Measurements from ENCODE around the gene FAM50A. TPM values are rescaled to one million over a fixed set of nuclear protein-coding genes. Genes with fewer than 3 reads are reported as not detected.
A peak's percentile ranks its signal among the peaks of the same experiment; 100 is the strongest.

Gene FAM50A
- polyA plus RNA-seq, 2 donors, result 37.5 to 46.6 TPM

DNA sequence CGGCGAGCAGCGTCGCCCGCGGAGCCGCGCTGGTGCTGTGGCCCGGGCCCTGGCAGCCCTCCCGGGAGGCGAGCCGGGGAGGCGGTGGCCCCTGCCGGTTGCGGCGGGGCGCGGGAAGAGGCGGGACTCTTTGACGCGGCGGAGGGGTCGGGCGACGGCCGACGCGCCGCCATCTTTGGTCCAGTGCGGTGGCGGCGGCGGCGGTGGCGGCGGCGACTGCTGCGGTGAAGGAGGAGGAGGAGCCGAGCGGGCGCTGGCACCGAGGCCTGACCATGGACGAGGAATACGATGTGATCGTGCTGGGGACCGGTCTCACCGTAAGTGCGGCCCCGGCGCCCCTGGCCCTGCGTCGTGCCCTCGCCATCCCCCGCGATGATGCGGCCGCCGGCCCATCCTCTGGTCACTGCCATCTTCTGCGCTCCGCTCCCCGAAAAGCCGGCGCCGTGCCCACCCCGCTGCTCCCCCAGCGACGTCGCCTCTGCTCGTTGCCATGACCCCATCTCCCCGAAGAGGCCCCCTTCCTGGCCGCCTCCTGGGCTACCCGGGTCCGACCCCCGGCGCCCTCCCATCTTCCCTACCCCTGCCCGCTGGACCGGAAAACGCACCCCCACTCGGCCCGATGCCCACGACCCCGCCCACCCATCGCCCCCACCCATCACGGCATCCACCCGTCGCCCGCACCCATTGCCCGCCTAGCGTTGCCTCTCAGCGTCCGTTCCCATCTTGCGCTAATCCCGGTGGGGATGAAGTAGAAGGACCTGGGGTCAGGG is 6.8 kb upstream of the FAM50A start, which contains the start of gene GDI1:
Gene GDI1 (plus strand): TSS at position 172 of the 770 bp plus-strand sequence. CDS start 101 bp downstream, at position 273.
- no peaks in the 10 kb centered on the region for H3K9me3 ChIP-seq (ENCODE audit: control insufficient read depth in 2 of 2, insufficient read depth in 1 of 2, low read depth in 1 of 2, low read length in 1 of 2)
- 0 to 32% methylated on average over 49 to 93 of the region's 93 CpGs for WGBS, 2 donors

DNA sequence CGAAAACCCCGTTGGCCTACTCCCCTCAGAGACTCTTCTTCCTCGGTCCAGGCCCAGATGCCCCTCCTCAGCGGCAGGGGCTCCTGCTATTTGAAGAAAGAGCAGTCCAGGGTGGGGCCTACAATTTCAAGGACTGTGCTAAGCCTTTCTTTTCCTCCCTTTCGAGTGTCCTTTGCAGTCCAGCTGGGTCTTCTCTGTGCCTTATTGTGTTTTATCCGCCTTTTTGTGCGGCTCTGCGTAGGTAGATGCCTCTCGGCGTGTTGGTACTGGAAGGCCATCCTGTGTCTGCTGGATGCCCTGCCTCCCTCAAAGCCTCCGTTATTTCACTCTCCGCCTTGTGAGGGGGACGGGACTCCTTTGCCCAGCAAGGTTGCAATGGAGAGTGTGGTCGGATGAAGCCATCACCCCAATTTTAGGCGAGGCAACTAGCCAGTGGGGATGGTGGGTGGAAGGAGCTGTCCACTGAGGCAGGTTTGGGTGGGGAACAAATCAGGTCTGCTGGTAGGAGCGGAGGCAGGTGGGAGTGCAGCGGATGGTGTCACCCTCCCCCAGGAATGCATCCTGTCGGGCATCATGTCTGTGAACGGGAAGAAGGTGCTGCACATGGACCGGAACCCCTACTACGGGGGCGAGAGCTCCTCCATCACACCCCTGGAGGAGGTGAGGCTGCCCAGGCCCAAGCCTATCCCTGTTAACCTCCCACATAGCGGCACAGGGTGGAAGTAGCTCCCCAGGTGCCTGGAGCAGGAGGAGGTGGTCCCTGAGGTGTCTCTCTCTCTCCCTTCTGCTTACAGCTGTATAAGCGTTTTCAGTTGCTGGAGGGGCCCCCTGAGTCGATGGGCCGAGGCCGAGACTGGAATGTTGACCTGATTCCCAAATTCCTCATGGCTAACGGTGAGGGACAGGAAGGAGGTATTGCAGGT is 5.7 kb upstream of the FAM50A start:
- no peak overlapping the region for H3K27ac ChIP-seq (ENCODE audit: low read depth in 2 of 2, low read length in 1 of 2)
- H3K27me3 ChIP-seq (ENCODE audit: control insufficient read depth in 1 of 2, insufficient read depth in 2 of 2, low read length in 2 of 2), result no peaks in the 10 kb centered on the region
- 34 to 63% methylated on average over 28 of the region's 28 CpGs for WGBS, 2 donors
- H3K4me1 ChIP-seq (ENCODE audit: control insufficient read depth in 2 of 2, insufficient read depth in 2 of 2, low read length in 1 of 2), result peaks cover 2 to 5% of the 10 kb centered on the region in 2 donors
- H3K36me3 ChIP-seq (ENCODE audit: control insufficient read depth in 2 of 2, insufficient read depth in 2 of 2, low read length in 1 of 2), result peaks cover 0 to 33% of the 10 kb centered on the region in 2 donors
- no peaks in the 10 kb centered on the region for H3K9me3 ChIP-seq (ENCODE audit: control insufficient read depth in 2 of 2, insufficient read depth in 1 of 2, low read depth in 1 of 2, low read length in 1 of 2)
- H3K4me3 ChIP-seq (ENCODE audit: low read depth in 1 of 2, low read length in 2 of 2), result peak overlapping the region; percentile 49 to 78

More for the DNA sequence above, 6.8 kb upstream of the FAM50A start, which contains the start of gene GDI1:
- Histone ChIP-seq H3K27me3 (ENCODE audit: control insufficient read depth in 1 of 2, insufficient read depth in 2 of 2, low read length in 2 of 2) (no peaks in the 10 kb centered on the region), H3K36me3 (ENCODE audit: control insufficient read depth in 2 of 2, insufficient read depth in 2 of 2, low read length in 1 of 2) (peaks cover 0 to 40% of the 10 kb centered on the region in 2 donors), H3K4me3 (ENCODE audit: low read depth in 1 of 2, low read length in 2 of 2) (peak within 1 kb of the TSS; percentile 49 to 78), H3K27ac (ENCODE audit: low read depth in 2 of 2, low read length in 1 of 2) (peak within 1 kb of the TSS; percentile 89 to 92), H3K4me1 (ENCODE audit: control insufficient read depth in 2 of 2, insufficient read depth in 2 of 2, low read length in 1 of 2) (peaks cover 2 to 4% of the 10 kb centered on the region in 2 donors)

DNA sequence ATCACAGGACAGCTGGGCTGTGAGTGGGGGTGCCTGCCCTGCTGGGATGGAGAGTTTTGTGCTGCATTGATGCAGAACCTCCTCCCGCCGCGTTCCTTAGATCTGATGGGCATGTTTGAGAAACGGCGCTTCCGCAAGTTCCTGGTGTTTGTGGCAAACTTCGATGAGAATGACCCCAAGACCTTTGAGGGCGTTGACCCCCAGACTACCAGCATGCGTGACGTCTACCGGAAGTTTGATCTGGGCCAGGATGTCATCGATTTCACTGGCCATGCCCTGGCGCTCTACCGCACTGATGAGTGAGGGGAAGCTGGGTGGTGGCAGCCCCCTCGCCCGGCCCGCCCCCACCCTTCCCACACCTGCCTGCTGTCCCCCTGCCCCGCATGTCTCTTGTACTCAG is 4.1 kb upstream of the FAM50A start:
- WGBS, 2 donors, result 88 to 92% methylated on average over 18 of the region's 18 CpGs
- peaks cover 0 to 24% of the 10 kb centered on the region in 2 donors for H3K36me3 ChIP-seq (ENCODE audit: control insufficient read depth in 2 of 2, insufficient read depth in 2 of 2, low read length in 1 of 2)

DNA sequence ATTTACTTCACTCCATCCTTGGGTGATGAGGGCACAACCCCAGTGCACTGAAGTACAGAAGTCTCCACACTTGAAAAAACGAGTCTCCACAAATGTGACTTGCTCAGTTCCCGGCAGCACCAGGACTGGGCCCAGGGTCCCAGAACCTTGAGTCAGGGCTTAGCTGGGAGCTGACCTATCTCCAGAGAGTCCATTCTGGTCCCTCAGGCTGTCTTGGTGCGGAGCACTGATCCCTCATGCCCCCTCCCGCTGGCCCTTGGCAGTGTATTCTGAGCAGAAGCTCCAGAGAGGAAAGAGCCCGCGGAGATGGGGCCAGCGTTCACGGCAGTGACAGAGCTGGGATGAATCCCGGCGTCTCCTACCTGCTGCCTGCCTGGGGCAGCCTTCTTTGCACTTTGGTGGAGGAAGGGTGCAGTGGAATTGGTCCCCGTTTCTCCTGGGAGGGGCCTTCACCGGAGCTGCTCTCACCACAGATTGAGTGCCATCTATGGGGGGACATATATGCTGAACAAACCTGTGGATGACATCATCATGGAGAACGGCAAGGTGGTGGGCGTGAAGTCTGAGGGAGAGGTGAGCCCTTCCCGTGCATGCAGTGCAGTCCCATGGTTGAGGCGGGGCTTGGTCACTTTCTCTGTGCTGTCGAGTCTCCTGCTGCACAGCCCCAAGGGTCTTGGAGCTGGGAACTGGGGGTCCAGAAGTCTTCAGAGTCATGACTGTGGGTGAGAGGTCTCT is 3.2 kb upstream of the FAM50A start:
- no peaks in the 10 kb centered on the region for H3K9me3 ChIP-seq (ENCODE audit: control insufficient read depth in 2 of 2, insufficient read depth in 1 of 2, low read depth in 1 of 2, low read length in 1 of 2)
- H3K4me1 ChIP-seq (ENCODE audit: control insufficient read depth in 2 of 2, insufficient read depth in 2 of 2, low read length in 1 of 2), result peaks cover 7 to 10% of the 10 kb centered on the region in 2 donors
- peaks cover 0 to 16% of the 10 kb centered on the region in 2 donors for H3K36me3 ChIP-seq (ENCODE audit: control insufficient read depth in 2 of 2, insufficient read depth in 2 of 2, low read length in 1 of 2)
- 81 to 83% methylated on average over 17 of the region's 17 CpGs for WGBS, 2 donors
- H3K27me3 ChIP-seq (ENCODE audit: control insufficient read depth in 1 of 2, insufficient read depth in 2 of 2, low read length in 2 of 2), result no peaks in the 10 kb centered on the region
- H3K4me3 ChIP-seq (ENCODE audit: low read depth in 1 of 2, low read length in 2 of 2), result no peak overlapping the region
- no peak overlapping the region for H3K27ac ChIP-seq (ENCODE audit: low read depth in 2 of 2, low read length in 1 of 2)

More for the DNA sequence above, 4.1 kb upstream of the FAM50A start:
- H3K4me1 ChIP-seq (ENCODE audit: control insufficient read depth in 2 of 2, insufficient read depth in 2 of 2, low read length in 1 of 2), result peaks cover 7 to 8% of the 10 kb centered on the region in 2 donors
- H3K27me3 ChIP-seq (ENCODE audit: control insufficient read depth in 1 of 2, insufficient read depth in 2 of 2, low read length in 2 of 2), result no peaks in the 10 kb centered on the region
- no peak overlapping the region for H3K4me3 ChIP-seq (ENCODE audit: low read depth in 1 of 2, low read length in 2 of 2)
- H3K9me3 ChIP-seq (ENCODE audit: control insufficient read depth in 2 of 2, insufficient read depth in 1 of 2, low read depth in 1 of 2, low read length in 1 of 2), result no peaks in the 10 kb centered on the region
- H3K27ac ChIP-seq (ENCODE audit: low read depth in 2 of 2, low read length in 1 of 2), result no peak overlapping the region

DNA sequence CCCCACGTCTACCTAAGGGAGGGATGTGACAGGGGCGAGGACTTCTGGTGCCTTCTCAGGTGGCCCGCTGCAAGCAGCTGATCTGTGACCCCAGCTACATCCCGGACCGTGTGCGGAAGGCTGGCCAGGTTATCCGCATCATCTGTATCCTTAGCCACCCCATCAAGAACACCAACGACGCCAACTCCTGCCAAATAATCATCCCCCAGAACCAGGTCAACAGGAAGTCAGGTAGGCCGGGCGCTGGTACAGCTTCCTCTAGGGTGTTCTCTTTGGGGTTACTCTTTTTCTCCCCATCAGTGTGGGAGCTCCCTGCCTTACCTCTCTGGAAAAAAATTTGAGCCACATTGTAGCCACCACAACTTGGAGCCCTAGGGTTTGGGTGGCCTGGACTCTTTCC is 2.4 kb upstream of the FAM50A start:
- Histone ChIP-seq H3K27me3 (ENCODE audit: control insufficient read depth in 1 of 2, insufficient read depth in 2 of 2, low read length in 2 of 2) (no peaks in the 10 kb centered on the region), H3K4me3 (ENCODE audit: low read depth in 1 of 2, low read length in 2 of 2) (no peak overlapping the region), H3K4me1 (ENCODE audit: control insufficient read depth in 2 of 2, insufficient read depth in 2 of 2, low read length in 1 of 2) (peaks cover 7 to 10% of the 10 kb centered on the region in 2 donors), H3K27ac (ENCODE audit: low read depth in 2 of 2, low read length in 1 of 2) (no peak overlapping the region), H3K36me3 (ENCODE audit: control insufficient read depth in 2 of 2, insufficient read depth in 2 of 2, low read length in 1 of 2) (peaks cover 0 to 16% of the 10 kb centered on the region in 2 donors), H3K9me3 (ENCODE audit: control insufficient read depth in 2 of 2, insufficient read depth in 1 of 2, low read depth in 1 of 2, low read length in 1 of 2) (no peaks in the 10 kb centered on the region)
- 77 to 85% methylated on average over 11 of the region's 11 CpGs for WGBS, 2 donors

DNA sequence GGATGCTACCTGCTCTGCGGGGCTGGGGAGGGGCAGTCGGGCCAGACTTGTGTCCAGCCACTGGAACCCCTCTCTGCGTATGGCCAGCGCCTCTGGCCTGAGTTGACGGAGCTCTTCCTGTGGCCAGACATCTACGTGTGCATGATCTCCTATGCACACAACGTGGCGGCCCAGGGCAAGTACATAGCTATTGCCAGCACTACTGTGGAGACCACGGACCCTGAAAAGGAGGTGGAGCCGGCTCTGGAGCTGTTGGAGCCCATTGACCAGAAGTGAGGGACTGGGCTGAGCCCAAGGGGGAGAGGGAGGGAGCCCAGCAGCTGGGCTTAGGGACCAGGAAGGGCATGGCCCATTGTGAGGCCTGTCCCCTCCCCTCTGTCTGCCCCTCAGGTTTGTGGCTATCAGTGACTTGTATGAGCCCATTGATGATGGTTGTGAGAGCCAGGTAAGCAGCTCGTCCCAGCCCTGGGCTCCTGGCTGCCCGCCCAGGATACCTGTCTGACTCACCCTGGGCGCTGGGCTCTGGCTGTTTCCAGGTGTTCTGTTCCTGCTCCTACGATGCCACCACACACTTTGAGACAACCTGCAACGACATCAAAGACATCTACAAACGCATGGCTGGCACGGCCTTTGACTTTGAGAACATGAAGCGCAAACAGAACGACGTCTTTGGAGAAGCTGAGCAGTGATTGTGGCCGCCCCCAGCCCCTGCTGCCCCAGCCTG is 1.8 kb upstream of the FAM50A start:
- no peaks in the 10 kb centered on the region for H3K9me3 ChIP-seq (ENCODE audit: control insufficient read depth in 2 of 2, insufficient read depth in 1 of 2, low read depth in 1 of 2, low read length in 1 of 2)
- peaks cover 7 to 10% of the 10 kb centered on the region in 2 donors for H3K4me1 ChIP-seq (ENCODE audit: control insufficient read depth in 2 of 2, insufficient read depth in 2 of 2, low read length in 1 of 2)
- peaks cover 0 to 16% of the 10 kb centered on the region in 2 donors for H3K36me3 ChIP-seq (ENCODE audit: control insufficient read depth in 2 of 2, insufficient read depth in 2 of 2, low read length in 1 of 2)
- H3K27ac ChIP-seq (ENCODE audit: low read depth in 2 of 2, low read length in 1 of 2), result peak overlapping the region in 1 of 2 donors; percentile 17
- H3K4me3 ChIP-seq (ENCODE audit: low read depth in 1 of 2, low read length in 2 of 2), result no peak overlapping the region
- WGBS, 2 donors, result 62 to 73% methylated on average over 21 of the region's 21 CpGs
- no peaks in the 10 kb centered on the region for H3K27me3 ChIP-seq (ENCODE audit: control insufficient read depth in 1 of 2, insufficient read depth in 2 of 2, low read length in 2 of 2)

DNA sequence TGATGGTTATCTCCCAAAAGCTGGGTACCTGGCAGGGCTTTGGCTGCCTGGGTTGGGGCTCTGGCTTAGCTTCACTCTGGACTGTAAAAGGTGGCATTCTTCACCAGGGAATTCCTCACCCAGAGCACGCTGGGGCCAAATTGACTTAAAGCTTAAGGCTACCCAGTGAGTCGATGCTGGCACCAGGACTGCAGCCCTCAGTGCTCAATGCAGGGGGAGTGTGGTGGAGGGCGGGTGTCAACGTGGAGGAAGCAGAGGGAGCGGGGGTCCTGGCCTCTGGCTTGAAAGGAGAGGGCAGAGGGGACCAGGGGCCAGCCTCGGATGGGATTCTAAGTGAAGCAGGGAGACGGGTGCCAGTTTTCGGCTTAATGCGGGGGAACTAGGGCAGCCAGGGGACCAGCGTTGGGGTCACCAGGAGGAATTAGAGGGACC is 446 bp upstream of the FAM50A start:
- 25 to 27% methylated on average over 10 of the region's 10 CpGs for WGBS, 2 donors
- Histone ChIP-seq H3K36me3 (ENCODE audit: control insufficient read depth in 2 of 2, insufficient read depth in 2 of 2, low read length in 1 of 2) (peaks cover 0 to 17% of the 10 kb centered on the region in 2 donors), H3K4me1 (ENCODE audit: control insufficient read depth in 2 of 2, insufficient read depth in 2 of 2, low read length in 1 of 2) (peaks cover 7 to 8% of the 10 kb centered on the region in 2 donors), H3K27ac (ENCODE audit: low read depth in 2 of 2, low read length in 1 of 2) (peak overlapping the region; percentile 78 to 80), H3K9me3 (ENCODE audit: control insufficient read depth in 2 of 2, insufficient read depth in 1 of 2, low read depth in 1 of 2, low read length in 1 of 2) (no peaks in the 10 kb centered on the region), H3K4me3 (ENCODE audit: low read depth in 1 of 2, low read length in 2 of 2) (peak overlapping the region in 1 of 2 donors; percentile 42), H3K27me3 (ENCODE audit: control insufficient read depth in 1 of 2, insufficient read depth in 2 of 2, low read length in 2 of 2) (no peaks in the 10 kb centered on the region)

DNA sequence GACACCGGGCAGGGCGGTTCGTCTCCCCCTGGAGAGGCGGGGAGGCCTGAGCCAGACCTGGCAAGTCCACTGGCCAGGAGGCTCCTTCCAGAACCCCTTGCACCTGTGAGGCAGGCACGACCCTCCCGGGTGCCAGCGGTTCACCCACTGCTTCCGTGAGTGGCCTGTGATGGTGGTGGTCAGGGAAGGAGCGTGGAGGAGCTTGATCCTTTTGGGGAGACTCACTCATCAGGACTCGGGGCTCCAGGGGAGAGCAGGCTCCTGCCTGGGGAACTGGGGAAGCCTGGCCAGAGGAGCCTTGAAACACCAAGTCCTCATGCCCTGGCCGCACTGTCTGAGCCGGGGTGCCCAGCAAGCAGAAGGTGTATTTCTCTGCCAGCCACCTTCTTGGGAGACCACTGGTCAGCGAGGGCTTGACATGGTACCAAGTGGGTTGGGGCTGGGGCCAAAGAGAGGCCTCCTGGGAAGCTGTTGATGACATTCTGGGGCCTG is 860 bp downstream of the FAM50A start:
- H3K27ac ChIP-seq (ENCODE audit: low read depth in 2 of 2, low read length in 1 of 2), result peak overlapping the region; percentile 60 to 89
- WGBS, 2 donors, result 56 to 73% methylated on average over 13 of the region's 13 CpGs
- peak overlapping the region; percentile 42 to 66 for H3K4me3 ChIP-seq (ENCODE audit: low read depth in 1 of 2, low read length in 2 of 2)
- H3K4me1 ChIP-seq (ENCODE audit: control insufficient read depth in 2 of 2, insufficient read depth in 2 of 2, low read length in 1 of 2), result peaks cover 7 to 8% of the 10 kb centered on the region in 2 donors
- H3K27me3 ChIP-seq (ENCODE audit: control insufficient read depth in 1 of 2, insufficient read depth in 2 of 2, low read length in 2 of 2), result no peaks in the 10 kb centered on the region
- H3K36me3 ChIP-seq (ENCODE audit: control insufficient read depth in 2 of 2, insufficient read depth in 2 of 2, low read length in 1 of 2), result peaks cover 0 to 23% of the 10 kb centered on the region in 2 donors
- no peaks in the 10 kb centered on the region for H3K9me3 ChIP-seq (ENCODE audit: control insufficient read depth in 2 of 2, insufficient read depth in 1 of 2, low read depth in 1 of 2, low read length in 1 of 2)
